ENCODE results near the gene PARD6A. TPM values are rescaled to one million over a fixed set of nuclear protein-coding genes. Genes with fewer than 3 reads are reported as not detected.

The PARD6A gene
- total RNA-seq, 3 donors from 2014 or later (not counting 1 experiment from before 2014, with no cell fraction given), result 3.1 to 4.4 (median 3.3) TPM

DNA sequence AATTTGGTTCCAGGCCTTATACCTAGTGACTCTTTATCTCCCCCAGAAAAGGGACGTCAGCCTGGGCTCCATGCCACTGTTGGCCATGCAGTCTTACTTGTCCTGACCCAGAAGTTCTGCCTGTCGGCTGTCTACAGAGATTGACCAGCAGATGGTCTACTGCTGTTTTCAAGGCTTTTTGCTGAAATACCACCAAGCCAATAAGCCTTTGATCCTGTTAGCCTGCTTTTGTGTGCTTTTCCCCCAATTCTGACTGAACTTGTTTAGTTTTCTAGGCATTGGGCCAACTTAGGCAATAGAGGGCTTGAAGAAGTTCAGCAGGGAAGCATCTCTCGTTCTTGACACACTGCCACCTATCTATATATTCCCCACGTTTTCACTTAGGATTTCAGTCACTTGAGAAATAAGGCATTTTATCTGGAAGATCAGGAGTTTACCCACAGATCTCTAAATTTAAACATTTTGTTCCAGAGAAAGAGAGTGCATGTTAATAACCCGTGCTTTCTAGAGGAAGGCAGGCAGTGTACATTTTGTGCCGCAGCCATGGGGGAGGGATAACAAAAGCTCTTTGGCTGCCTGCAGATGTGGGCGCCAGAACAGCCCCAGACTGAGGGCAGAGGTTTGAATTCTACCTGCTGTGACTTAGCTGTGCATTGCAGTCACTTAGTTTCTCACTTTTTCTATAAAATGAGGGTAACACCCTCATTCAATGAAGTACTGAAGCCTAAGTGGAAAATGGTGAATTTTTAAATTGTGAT, 28.2 kb upstream of the PARD6A start:
- Histone ChIP-seq H3K4me1 (ENCODE audit: control insufficient read depth, insufficient read depth, low read length) (no peaks in the 10 kb centered on the region), H3K27me3 (ENCODE audit: control insufficient read depth, insufficient read depth, low read length) (no peaks in the 10 kb centered on the region), H3K9me3 (ENCODE audit: control insufficient read depth, insufficient read depth, low read length) (no peaks in the 10 kb centered on the region), H3K27ac (ENCODE audit: low read length) (no peak overlapping the region), H3K4me3 (ENCODE audit: low read length) (no peak overlapping the region), H3K36me3 (ENCODE audit: control insufficient read depth, insufficient read depth, low read length) (peaks cover 66% of the 10 kb centered on the region)
- intact Hi-C loops (cut with micrococcal nuclease), result no loop called here
- Mint-ChIP-seq H3K27me3 (ENCODE audit: low read depth in 2 of 2) (no peaks in the 10 kb centered on the region), H3K27ac (peak overlapping the region in 1 of 2 donors; percentile 37), H3K36me3 (peaks cover 21% of the 10 kb centered on the region), H3K9me3 (no peaks in the 10 kb centered on the region), H3K4me1 (peaks cover 4 to 6% of the 10 kb centered on the region in 2 donors), H3K4me3 (no peak overlapping the region)
- no peak for DNase-seq
- TF ChIP-seq, protein P1, sequence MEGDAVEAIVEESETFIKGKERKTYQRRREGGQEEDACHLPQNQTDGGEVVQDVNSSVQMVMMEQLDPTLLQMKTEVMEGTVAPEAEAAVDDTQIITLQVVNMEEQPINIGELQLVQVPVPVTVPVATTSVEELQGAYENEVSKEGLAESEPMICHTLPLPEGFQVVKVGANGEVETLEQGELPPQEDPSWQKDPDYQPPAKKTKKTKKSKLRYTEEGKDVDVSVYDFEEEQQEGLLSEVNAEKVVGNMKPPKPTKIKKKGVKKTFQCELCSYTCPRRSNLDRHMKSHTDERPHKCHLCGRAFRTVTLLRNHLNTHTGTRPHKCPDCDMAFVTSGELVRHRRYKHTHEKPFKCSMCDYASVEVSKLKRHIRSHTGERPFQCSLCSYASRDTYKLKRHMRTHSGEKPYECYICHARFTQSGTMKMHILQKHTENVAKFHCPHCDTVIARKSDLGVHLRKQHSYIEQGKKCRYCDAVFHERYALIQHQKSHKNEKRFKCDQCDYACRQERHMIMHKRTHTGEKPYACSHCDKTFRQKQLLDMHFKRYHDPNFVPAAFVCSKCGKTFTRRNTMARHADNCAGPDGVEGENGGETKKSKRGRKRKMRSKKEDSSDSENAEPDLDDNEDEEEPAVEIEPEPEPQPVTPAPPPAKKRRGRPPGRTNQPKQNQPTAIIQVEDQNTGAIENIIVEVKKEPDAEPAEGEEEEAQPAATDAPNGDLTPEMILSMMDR (IDR thresholded peaks at IDR 0.05), result no peak
- 97% methylated on average over 7 of the region's 7 CpGs for WGBS (ENCODE audit: insufficient coverage)
- no peak for ATAC-seq

DNA sequence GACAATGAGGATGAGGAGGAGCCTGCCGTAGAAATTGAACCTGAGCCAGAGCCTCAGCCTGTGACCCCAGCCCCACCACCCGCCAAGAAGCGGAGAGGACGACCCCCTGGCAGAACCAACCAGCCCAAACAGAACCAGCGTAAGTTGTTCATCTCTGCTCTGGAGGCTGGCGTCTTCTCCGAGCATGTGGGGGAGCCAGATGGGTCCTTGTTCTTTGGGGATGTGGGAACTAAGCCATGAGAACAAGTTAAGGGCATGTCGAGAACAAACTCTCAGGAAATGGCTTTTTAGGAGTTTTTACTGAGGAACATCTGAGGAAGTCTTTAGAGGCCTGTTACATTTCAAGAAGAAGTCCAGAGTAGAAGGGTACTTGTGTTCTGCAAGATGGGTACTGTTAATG, 24.0 kb upstream of the PARD6A start:
- H3K4me1 ChIP-seq (ENCODE audit: control insufficient read depth, insufficient read depth, low read length), result no peaks in the 10 kb centered on the region
- H3K27ac Mint-ChIP-seq, result no peak overlapping the region
- H3K27me3 ChIP-seq (ENCODE audit: control insufficient read depth, insufficient read depth, low read length), result no peaks in the 10 kb centered on the region
- no peaks in the 10 kb centered on the region for H3K9me3 Mint-ChIP-seq
- H3K36me3 ChIP-seq (ENCODE audit: control insufficient read depth, insufficient read depth, low read length), result peaks cover 52% of the 10 kb centered on the region
- no peak overlapping the region for H3K4me3 Mint-ChIP-seq
- no peak overlapping the region for H3K4me3 ChIP-seq (ENCODE audit: low read length)
- H3K27ac ChIP-seq (ENCODE audit: low read length), result no peak overlapping the region
- H3K36me3 Mint-ChIP-seq, result peaks cover 15% of the 10 kb centered on the region
- DNase-seq (no peak), ATAC-seq (no peak)
- over 99% methylated on average over 8 of the region's 8 CpGs for WGBS (ENCODE audit: insufficient coverage)
- H3K27me3 Mint-ChIP-seq (ENCODE audit: low read depth in 2 of 2), result no peaks in the 10 kb centered on the region
- H3K9me3 ChIP-seq (ENCODE audit: control insufficient read depth, insufficient read depth, low read length), result no peaks in the 10 kb centered on the region
- TF ChIP-seq, protein P1 (IDR thresholded peaks at IDR 0.05), result no peak
- H3K4me1 Mint-ChIP-seq, result peaks cover 4 to 6% of the 10 kb centered on the region in 2 donors
- intact Hi-C loops (cut with micrococcal nuclease), result no loop called here

DNA sequence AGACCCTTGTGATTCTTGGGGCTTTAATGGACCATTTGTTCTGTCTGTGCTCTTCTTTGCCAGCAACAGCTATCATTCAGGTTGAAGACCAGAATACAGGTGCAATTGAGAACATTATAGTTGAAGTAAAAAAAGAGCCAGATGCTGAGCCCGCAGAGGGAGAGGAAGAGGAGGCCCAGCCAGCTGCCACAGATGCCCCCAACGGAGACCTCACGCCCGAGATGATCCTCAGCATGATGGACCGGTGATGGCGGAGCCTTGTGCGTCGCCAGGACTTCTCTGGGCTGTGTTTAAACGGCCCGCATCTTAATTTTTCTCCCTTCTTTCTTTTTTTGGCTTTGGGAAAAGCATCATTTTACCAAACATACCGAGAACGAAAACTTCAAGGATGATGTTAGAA, 23.1 kb upstream of the PARD6A start:
- peaks cover 8% of the 10 kb centered on the region for H3K36me3 Mint-ChIP-seq
- intact Hi-C loops (cut with micrococcal nuclease), result no loop called here
- 98% methylated on average over 12 of the region's 12 CpGs for WGBS (ENCODE audit: insufficient coverage)
- Histone ChIP-seq H3K4me3 (ENCODE audit: low read length) (no peak overlapping the region), H3K4me1 (ENCODE audit: control insufficient read depth, insufficient read depth, low read length) (no peaks in the 10 kb centered on the region), H3K9me3 (ENCODE audit: control insufficient read depth, insufficient read depth, low read length) (no peaks in the 10 kb centered on the region), H3K36me3 (ENCODE audit: control insufficient read depth, insufficient read depth, low read length) (peaks cover 43% of the 10 kb centered on the region), H3K27me3 (ENCODE audit: control insufficient read depth, insufficient read depth, low read length) (no peaks in the 10 kb centered on the region), H3K27ac (ENCODE audit: low read length) (no peak overlapping the region)
- H3K27ac Mint-ChIP-seq, result no peak overlapping the region
- no peaks in the 10 kb centered on the region for H3K27me3 Mint-ChIP-seq (ENCODE audit: low read depth in 2 of 2)
- TF ChIP-seq, protein P1 (IDR thresholded peaks at IDR 0.05), result no peak
- ATAC-seq, result no peak
- H3K4me1 Mint-ChIP-seq, result no peaks in the 10 kb centered on the region
- no peaks in the 10 kb centered on the region for H3K9me3 Mint-ChIP-seq
- no peak overlapping the region for H3K4me3 Mint-ChIP-seq
- no peak for DNase-seq

All from natural killer cell (primary cell).